HL-60/S4 treated with retinoic acid at 250 ng/mL for 4 days and 3 days (cell line): ENCODE measurements around the gene TMEM218.

ENCODE experiments used
- in situ Hi-C: fragments of 300-500 bp; cut with MboI; formaldehyde crosslinking; loops from 2 replicates; pipeline ENCODE4 v1.7.0; 2022; ENCODE audit warnings: low sequenced_read_pairs

Gene TMEM218

DNA sequence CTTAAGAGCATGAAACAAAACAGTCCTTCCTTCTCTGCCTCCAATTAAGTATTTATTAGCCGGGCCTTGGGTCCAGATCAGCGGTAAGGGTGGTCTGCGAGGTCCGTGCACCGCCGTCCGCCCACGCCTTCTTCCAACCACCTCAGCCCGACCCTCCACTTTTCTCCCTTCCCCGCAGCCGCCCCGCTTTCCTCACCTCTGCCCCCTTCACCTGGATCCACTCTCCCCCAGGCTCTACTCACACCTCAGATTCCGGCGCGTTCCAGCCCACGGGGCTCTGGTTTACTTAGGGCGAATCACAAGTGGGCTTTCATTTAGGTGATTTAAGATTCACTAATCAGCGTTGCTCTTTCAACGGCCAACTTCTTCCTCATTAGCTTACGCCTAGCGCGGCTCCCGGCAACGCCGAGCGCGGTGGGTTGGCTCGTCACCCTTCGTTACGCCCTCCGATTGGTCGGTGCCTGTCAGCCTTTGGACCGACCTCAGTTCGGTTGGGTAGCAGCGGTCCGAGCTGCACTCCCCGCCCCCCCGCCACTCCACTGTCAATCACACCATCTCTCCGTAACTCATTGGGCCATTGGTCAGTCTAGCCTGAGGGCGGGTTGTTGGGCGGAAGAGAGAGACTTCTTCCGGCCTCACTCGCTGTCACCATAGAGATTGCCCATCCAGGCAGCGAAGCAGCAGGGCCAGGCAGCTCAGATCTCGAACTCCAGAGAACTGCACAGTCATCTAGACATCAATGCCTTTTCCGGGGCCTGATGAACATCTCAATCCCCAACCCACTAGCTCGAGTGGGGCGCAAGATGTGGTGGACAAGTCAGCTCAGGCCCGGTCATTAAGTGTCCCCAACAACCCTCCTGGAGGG, at the start of gene TMEM218:
TMEM218 (minus strand) TSS at position 284 of the 865 bp plus-strand sequence. CDS start 9,385 bp downstream, outside the sequence.
- in situ Hi-C loops, result no loop called here

DNA sequence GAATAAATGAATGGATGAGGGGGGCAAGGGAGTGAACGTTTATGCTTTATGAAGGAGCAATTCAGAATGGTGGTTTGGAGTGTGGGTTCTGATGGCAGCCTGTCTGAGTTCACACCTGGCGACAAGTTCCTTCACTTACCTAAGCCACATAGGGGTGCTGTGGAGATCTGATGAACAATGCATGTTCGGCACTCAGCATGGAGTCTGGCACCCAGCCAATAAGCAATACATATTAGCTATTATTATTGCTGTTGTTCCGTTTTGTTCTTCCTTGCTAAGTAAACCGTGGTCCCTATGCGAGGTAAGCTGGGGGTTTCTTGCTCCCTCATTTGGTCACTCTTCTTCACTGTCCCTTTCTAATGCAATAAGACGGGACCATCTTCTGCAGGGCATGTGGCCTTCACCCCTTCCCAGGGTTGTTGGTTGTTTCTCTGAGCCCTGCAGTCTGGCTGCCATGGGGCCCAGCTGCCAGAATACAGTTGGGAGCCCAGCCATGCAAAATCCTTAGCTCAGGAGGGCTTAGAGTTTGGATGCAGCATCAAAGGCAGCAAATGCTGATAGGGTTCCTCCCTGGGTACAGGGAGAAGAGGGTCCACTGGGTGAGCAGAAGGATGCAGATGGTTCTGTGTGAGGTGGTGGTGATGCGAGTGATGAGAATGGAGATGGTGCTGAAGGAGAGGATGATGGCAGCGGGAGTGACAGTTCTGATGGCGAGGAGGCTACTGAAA, 46.7 kb upstream of the TMEM218 start:
- in situ Hi-C loops, result no loop called here

DNA sequence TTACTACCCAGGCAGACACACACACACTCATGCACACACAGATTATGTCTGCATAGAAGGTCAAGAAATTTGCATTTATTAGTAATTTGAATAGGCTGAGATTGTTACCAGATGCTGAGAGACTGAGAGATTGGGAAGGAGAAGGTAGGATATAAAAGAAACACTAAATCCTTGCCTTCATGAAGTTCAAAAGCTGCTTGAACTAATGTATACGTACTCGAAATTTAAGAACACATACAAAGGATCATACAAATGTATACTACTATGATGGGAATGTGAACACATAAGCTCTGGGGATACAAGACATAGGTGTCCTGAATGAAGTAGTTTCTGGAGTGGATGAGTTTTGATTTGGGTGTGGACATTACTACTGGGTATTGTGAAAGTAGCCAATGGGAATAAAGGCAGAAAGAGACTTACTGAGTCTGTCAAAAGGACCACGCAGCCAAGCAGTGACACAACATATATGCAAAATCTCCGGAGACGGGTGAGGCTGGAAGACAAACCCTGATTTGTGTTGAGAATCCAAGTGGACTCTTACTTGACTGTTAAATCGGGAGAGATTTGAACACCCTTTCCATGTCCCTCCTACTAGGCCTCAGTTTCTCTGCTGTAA, 45.8 kb upstream of the TMEM218 start:
- in situ Hi-C loops, result no loop called here

DNA sequence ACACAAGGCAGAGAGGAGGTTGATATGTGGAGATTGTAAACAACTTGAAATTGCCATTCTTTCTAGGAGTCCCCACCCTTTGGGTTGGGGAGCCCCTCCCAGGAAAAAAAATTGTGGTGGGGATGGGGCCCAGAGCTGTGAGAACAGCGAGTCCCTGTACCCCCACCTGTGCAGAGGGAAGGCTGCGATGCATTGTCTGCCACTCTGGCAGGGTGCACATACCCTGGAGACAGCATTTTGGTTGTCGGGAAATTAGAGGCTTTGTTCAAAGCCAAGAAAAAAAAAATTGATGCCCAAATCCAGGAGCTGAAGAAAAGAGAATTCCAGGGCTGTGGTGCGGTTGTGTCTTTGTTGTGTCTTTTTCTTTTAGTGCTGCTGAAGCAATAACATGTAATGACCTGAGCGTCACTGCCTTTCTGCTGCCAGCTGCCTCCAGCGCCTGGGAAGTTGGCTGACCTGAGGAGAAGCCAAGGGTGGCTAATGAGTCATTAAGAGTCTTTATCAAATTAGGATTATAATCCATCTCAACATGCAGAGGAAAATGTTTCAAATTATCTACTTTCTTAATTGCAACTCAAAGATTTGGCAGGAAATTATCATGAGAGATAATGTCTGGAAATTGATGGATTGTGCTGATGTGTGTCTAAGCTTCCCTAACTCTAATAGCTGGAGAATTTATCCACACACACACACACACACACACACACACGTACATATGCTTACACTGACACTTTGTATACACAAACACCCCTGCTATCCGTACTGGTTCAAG, 45.1 kb upstream of the TMEM218 start:
- in situ Hi-C loops, result no loop called here

DNA sequence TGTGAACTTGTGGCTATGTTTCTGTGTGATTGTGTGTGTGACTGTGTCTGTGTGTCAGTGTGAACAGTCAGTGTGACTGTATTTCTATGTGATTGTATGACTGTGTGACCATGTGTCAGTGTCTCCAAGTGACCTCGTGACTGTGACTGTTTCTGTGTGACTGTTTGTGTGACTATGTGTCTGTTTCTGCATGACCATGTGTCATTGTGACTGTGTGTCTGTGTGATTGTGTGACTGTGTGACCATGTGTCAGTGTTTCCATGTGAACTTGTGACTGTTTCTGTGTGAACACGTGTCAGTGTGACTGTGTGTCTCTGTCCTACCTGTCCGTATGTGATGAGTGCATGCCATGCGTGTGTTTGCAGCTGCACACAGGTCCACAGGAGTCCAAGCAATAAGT, 44.3 kb upstream of the TMEM218 start:
- in situ Hi-C loops, result no loop called here

DNA sequence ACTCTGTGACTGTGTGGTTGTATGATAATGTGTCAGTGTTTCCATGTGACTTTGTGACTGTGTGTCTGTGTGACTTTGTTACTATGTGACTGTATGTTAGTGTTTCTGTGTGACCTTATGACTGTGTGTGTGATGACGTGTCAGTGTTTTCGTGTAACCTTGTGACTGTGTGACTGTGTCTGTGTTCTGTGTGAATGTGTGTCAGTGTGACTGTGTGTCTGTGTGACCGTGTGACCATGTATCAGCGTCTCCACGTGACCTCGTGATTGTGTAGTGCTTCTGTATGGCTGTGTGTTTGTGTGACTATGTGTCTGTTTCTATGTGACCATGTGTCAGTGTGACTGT, 43.6 kb upstream of the TMEM218 start:
- in situ Hi-C loops, result no loop called here

DNA sequence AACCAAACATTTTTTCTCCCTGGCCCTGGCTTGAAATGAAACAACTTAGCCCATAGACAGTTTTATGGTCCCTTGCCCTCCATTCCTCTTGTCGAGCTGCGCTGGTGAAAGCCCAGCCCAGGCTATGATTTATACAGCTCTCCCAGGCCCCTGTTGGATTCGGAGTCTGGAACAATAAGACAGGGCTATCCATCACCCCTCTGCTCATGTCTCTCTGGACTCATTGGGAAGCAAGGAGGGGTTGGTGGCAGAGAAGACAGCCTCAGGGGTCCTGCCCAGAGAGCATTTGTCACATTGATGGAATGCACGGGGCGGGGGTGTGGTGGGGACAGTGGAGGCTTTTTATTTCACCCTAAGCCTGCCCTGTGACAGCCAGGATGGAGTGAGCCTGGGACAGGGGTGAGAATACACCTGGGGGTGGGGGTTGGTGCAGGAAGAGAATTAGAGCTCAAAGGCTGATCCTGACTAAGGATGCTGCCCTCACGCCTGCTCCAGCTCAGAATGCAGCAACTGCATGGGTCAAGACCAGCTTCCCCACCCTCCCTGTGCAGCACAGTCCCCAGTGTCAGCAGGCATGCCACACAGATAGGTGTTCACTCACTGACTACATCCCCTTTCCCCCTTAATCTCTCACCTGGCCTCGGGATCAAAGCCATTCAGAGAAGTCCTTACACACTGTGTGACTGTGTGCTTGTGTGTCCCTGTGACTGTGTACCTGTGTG, 43.1 kb upstream of the TMEM218 start:
- in situ Hi-C loops, result no loop called here

DNA sequence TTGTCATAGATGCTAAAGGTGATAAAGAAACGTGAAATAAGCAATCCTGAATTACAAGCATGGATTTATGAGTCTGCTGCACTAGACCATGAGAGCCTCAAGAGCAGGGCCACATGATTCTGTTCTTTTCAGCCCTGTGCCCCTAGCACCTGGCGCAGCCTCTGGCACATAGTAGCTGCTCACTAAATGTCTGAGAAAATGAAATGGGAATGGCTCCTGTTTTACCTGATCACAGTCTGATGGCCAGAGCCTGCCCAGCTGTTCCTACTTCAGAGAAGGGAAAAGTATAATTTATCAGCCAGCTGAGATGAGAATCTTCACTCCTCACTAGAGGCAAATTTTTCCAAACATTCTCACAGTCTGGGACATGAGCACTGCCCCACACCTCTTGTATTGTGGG, 42.4 kb upstream of the TMEM218 start:
- in situ Hi-C loops, result no loop called here

DNA sequence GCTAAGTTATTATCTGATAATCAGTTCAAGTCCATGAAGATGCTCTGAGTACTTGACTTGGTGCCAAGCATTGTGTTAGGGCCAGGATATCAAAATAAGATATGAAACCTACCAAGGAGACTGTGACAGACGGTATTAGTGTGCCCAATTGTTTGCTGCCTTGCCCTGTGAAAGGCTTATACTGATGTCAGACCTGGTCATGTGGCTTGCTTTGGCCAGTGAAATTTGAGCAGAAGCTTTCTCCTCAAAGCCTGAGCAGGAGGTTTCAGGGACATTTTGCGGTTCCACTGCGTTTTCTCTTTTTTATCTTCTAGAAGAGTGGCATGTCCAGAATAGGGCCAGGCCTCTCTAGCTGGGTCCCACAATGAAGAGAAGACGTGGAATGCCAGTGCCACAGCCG, 37.3 kb upstream of the TMEM218 start:
- in situ Hi-C loops, result loop anchor here (25.0 kb wide), 1 partner anchor 186 kb away; the partner anchor contains the start of gene CCDC15

DNA sequence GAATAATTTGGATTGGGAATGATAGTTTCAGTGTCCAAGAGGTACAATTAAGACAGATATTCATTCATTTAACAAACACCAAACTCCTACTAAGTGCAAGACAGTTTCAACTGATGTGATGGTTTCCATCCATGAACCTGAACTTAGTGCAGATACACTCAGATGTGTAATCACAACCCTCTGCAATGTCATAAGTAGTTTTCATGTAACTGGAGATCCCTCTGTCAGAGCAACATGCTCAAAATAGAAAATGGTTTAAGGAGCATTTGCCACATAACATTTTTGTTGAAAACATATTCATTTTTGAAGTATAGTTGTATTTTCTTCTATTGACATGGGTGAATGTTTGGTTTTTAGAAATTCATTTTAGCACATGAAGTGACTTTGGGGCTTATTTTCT, 36.6 kb upstream of the TMEM218 start:
- in situ Hi-C loops, result loop anchor here (25.0 kb wide), 1 partner anchor 186 kb away; the partner anchor contains the start of gene CCDC15

DNA sequence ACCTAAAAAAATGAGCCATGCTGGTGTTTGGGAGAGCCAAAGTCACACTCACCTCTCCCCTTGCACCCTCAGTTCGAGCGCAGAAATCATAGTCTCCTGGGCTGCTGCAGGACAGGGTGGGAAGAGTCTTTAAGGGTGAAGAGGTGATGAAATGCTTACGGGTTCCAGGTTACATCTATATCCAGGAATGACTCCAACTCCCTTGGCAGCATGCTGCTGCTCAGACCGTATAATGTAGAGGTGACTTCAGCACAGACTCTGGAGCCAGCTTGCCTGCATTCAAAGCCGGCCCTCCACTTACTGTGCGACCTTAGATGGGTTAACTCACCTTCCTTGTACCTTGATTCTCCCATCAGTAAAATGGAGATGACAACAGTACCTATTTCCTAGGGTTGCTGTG, 35.9 kb upstream of the TMEM218 start:
- in situ Hi-C loops, result loop anchor here (25.0 kb wide), 1 partner anchor 185 kb away; the partner anchor contains the start of gene CCDC15

DNA sequence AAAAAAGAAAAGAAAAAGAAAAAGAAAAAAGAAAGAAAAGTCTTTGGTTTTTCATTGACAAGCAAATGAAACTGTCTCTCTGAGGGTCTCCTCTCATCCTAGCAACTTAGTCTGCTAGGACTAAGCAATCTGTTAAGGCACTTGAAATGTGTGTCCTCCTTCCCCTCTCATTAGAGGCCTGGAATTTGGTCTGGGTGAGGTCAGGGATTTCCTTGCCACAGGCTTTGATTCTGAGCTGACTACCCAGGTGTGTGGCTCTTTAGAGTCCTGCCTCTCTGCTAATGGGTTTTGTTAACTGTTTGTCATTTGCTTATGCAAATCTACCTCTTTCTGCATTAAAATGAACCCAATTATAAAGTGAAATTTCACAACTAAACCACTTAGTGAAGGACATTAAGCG, 34.8 kb upstream of the TMEM218 start:
- in situ Hi-C loops, result loop anchor here (25.0 kb wide), 1 partner anchor 184 kb away; the partner anchor contains the start of gene CCDC15

DNA sequence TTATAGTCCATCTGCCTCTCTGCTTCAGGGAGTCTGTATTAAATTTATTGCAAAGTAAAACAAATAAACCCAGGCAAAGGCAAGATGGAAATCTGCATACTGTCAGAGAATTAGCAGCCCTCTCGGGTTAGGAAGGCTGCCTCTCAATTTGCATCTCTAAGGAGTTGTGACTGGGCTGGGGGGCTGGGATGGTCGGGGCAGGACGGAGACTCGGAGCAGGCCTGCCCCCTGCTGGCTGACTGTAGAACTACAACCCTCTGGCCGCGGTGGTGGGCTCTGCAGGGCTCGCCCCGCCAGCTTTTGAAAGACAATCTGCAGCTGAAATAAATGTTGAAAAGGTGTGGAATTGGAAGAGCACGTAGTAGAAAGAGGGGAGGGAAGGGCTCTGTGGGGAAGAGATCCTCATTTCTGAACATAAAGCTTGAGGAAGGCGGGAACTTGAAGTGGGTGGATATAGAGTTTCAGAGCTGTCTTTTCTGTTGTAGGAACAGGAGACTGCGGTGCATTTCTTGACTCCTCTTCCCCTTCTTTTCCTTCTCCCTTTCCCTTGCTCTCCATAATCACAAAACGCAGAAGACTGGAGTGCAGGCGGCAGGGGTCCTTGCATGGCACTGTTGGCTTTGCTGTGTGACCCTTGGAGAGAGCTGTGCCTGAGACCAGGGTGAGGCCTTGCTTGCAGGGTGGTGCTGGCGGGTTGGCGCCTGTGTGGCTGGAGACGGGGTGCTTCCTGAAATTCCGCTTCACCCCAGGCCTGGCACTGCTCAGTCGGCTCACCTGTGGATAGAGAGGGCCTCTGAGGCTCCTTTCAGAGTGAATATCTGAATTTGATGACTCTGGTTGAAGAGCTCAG, 30.5 kb upstream of the TMEM218 start:
- in situ Hi-C loops, result loop anchor here (25.0 kb wide), 1 partner anchor 180 kb away; the partner anchor contains the start of gene CCDC15

DNA sequence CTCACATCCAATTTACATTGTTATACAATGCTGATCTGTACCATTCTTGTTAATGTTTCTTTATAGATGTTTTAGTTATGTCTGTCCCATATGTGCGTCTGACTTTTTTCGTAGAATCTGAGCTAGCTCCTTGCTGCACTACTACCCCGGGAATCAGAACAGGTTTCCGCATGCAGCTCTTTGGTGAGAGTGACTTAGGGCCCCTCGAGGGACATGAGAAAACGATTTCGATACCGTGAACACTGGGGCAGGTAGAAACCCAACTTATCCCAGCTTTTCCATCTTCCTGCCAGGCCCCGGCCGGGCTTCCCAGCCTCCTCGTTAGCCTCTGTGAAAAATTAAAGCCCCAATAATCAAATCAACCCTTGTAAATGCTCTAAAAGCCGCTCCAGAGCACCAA, 29.8 kb upstream of the TMEM218 start:
- in situ Hi-C loops, result loop anchor here (25.0 kb wide), 1 partner anchor 179 kb away; the partner anchor contains the start of gene CCDC15

DNA sequence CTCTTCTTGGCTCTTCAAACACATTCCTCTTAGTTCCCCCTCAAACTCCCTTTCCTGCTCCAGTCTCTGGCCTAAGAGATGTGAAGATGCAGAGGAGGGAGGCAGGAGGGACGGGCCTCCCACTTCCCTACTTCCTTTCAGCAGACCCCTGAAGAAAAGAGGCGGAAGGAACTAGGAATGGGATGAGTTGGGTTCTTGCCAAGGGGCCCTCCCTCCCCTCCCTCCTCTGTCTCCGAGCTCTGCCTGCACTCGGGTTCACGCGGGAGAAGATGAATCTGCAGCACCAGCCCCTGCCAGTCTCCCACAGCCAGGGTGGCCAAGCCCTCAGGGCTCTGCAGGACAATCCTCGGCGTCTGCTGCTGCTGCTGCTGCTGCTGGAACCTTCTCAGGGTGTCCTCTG, 28.8 kb upstream of the TMEM218 start:
- in situ Hi-C loops, result loop anchor here (25.0 kb wide), 1 partner anchor 178 kb away; the partner anchor contains the start of gene CCDC15

DNA sequence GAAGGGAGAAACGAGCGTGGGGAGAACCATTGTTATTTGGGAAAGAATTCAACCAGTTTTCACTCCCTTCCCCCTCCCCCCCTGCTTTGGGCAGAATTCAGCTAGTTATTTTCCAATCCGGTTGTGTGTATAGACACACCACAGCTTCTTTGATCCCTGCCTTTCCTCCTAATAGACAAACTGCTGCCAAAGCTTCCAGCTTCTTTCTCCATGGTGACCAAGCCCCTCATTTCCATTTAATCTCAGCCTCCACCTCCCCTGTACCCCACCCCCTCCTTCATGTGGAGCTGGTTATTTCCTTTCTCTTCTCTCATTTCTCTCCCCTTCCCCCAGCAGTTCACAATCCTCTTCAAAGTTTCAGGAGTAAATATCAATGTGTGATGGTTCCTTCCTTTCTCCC, 28.4 kb upstream of the TMEM218 start:
- in situ Hi-C loops, result loop anchor here (25.0 kb wide), 1 partner anchor 177 kb away; the partner anchor contains the start of gene CCDC15

DNA sequence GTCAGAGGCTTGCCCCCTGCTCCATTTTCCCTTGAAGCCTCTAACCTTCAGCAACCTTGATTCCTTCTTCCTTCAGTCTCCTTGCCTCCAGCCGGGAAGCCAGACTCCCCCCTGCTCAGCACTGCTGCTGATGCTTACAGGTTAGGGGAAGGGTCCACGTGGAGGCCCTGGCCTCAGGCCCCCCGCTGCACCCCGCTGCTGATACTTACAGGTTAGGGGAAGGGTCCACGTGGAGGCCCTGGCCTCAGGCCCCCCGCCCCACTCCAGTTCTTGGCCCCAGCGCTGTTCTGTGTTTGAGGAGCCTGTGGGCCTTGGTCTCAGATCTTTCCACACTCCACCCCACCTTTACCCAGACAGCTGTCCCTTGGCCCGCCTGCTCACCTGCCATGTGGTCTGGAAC, 27.5 kb upstream of the TMEM218 start:
- in situ Hi-C loops, result loop anchor here (25.0 kb wide), 1 partner anchor 177 kb away; the partner anchor contains the start of gene CCDC15

DNA sequence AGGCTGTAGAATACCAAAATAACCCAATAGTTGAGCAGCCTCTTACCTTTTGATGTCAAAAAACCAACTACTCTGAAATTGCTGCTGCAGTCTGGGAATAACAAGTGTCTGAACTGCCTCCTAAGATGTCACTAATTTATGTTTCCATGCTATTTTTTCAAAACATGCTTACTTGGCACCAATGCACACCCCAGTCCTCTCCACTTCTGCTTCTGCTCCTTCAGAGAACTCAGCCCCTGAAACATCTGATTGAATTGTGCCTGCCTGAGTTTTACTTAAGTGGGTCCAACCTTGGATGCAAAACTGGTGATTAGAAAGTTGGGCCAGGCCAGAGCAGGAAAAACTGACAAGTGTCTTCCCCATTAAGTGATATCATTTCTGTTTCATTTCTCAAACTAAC, 24.6 kb upstream of the TMEM218 start:
- in situ Hi-C loops, result loop anchor here (25.0 kb wide), 1 partner anchor 174 kb away; the partner anchor contains the start of gene CCDC15

DNA sequence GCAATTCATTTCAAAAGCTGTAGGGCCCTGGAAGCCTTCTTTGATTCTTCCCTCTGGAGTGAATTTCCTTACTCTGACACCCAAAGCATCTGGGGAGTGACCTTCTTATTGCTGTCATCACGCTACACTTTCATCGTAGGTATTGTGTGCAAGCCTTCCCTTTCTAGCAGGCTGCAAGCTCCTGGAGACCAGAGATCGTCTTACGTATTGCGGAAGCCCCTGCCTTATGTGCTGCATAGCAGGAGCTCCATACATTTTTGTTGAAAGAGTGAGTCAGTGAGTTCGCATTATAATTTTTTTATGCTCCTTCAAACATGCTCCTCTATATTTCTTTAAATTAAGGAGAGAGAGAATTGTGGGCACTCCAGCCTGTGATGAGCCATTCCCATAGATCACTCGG, 21.2 kb upstream of the TMEM218 start:
- in situ Hi-C loops, result loop anchor here (25.0 kb wide), 1 partner anchor 170 kb away; the partner anchor contains the start of gene CCDC15
